DMS114 treated with DMSO at 0.1 percent for 48 hours (cell line): Measurements from ENCODE around the gene AKAP12.

ENCODE experiments used
- DNase-seq: peaks from one replicate; lab custom pipeline; 2025; ENCODE audit not compliant: unreplicated experiment; lab: John Stamatoyannopoulos, UW

Gene AKAP12

GRCh38 chr6:151276112-151276740 is 36.5 kb downstream of the AKAP12 start:
- DNase-seq = no peak

GRCh38 chr6:151279891-151280290 is 40.1 kb downstream of the AKAP12 start:
- DNase-seq = no peak

- no peak for DNase-seq
Measured at GRCh38 chr6:151280859-151281258, 41.1 kb downstream of the AKAP12 start.

GRCh38 chr6:151284012-151284411 is 44.2 kb downstream of the AKAP12 start:
- DNase-seq = no peak

- DNase-seq = no peak
Measured at GRCh38 chr6:151284548-151285017, 44.8 kb downstream of the AKAP12 start.

- no peak for DNase-seq
Measured at GRCh38 chr6:151285122-151285521, 45.4 kb downstream of the AKAP12 start.

- DNase-seq = no peak
Measured at GRCh38 chr6:151286214-151286613, 46.4 kb downstream of the AKAP12 start.

- DNase-seq = no peak
Measured at GRCh38 chr6:151288712-151289398, 49.1 kb downstream of the AKAP12 start.

- no peak for DNase-seq
Measured at GRCh38 chr6:151289399-151290007, 49.7 kb downstream of the AKAP12 start.

GRCh38 chr6:151290877-151291721 is 51.3 kb downstream of the AKAP12 start:
- no peak for DNase-seq

- DNase-seq = no peak
Measured at GRCh38 chr6:151291722-151292059, 51.9 kb downstream of the AKAP12 start.

GRCh38 chr6:151292974-151293687 is 53.4 kb downstream of the AKAP12 start:
- DNase-seq = no peak

- DNase-seq = no peak
Measured at GRCh38 chr6:151293688-151294016, 53.9 kb downstream of the AKAP12 start.

GRCh38 chr6:151294561-151295101 is 54.9 kb downstream of the AKAP12 start:
- DNase-seq = no peak

GRCh38 chr6:151297886-151298285 is 58.1 kb downstream of the AKAP12 start:
- DNase-seq = no peak

- DNase-seq = no peak
Measured at GRCh38 chr6:151299011-151299410, 59.2 kb downstream of the AKAP12 start.

GRCh38 chr6:151300267-151300991 is 60.7 kb downstream of the AKAP12 start:
- DNase-seq = no peak

- DNase-seq = no peak
Measured at GRCh38 chr6:151301547-151301946, 61.8 kb downstream of the AKAP12 start.

GRCh38 chr6:151303231-151303630 is 63.5 kb downstream of the AKAP12 start:
- no peak for DNase-seq

GRCh38 chr6:151306269-151306783 is 66.6 kb downstream of the AKAP12 start:
- no peak for DNase-seq
